NCI-H748 (cell line): ENCODE results near the gene PLPP3.

Experiments
- DNase-seq: peaks from one replicate; lab custom pipeline; 2025; ENCODE audit not compliant: unreplicated experiment; lab: John Stamatoyannopoulos, UW

Gene PLPP3

DNA sequence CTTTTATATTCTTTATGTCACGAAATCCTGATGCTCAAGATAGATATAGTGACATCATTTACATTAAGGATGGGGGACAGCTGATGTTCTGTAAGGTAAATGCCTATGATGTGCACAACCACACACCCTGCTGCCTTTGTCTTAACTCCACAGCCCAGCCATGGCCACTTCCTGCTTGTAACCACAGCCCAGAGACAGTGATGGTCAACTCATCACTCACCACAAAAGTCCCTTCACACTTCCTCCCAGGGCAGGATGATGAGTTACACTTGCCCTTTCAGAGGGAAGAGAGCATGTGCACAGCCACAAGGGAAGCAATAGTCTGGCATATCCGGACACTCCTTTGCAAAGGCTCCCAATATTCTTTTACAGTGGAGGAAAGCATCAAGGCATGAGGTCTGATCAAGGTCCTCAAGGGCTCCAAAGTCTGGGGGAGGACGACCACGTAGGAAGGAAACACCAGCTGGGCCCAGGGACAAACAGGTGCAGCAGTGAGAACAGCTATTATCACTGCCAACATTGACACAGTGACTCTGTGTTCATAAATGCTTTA is 53.8 kb downstream of the PLPP3 start:
- peak; percentile 68 for DNase-seq

- no peak for DNase-seq
Observed at GRCh38 chr1:56524263-56524662, 55.1 kb downstream of the PLPP3 start.

DNA sequence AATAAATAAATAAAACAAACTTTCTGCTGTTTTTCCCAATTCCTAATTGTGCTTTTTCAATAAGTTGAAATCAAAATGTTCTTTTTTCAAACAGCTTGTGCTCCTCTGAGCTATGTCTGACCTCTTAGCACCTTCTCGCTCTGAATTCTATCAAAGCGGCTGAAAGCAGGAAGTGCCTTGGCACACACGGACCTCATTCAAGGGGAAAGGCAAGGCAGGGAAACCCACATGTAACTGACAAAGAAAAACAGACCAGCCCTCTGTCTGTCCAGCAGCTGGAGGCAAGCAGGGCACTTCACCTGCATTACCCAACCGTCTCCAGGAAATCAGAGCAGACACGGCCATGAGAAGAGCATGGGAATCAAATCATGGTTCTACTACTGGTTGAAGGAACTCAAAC is 56.7 kb downstream of the PLPP3 start:
- DNase-seq, result no peak

- DNase-seq, result no peak
Observed at GRCh38 chr1:56520016-56520601, 59.3 kb downstream of the PLPP3 start.

DNA sequence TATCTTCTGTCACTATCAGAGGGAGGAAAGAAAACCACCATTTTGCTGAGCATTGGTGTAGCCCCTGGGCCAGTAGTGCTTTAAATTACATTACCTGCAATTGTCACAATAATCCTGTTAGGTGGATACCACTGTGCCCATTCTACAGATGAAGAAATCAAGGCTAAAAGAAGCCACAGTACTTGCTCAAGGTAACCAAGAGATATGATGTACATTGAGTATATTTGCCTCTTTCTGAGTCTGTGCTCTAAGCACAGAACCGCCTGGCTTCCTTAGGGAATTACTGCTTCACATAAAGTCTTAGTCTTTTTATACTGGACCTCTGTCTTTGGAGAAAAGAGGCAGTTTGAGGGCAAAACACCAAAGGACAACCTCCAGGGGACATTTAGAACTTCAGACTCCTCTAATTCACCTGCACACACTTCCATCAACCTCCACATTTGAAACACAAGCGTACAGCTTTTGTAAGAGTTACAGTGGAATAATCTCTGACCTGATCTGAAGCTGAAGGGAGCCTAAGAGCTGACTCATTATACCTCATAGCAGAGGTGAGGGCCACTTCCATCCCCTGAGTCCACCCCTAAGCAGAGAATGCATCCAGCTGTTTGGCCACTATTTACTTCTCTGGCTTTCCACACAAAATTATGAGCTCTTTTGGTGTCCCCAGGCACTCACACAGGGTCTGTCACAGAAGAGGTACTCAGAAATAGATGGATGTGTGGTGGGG is 61.8 kb downstream of the PLPP3 start:
- DNase-seq, result no peak

GRCh38 chr1:56516539-56517252 is 62.7 kb downstream of the PLPP3 start:
- peak; percentile 69 for DNase-seq

DNA sequence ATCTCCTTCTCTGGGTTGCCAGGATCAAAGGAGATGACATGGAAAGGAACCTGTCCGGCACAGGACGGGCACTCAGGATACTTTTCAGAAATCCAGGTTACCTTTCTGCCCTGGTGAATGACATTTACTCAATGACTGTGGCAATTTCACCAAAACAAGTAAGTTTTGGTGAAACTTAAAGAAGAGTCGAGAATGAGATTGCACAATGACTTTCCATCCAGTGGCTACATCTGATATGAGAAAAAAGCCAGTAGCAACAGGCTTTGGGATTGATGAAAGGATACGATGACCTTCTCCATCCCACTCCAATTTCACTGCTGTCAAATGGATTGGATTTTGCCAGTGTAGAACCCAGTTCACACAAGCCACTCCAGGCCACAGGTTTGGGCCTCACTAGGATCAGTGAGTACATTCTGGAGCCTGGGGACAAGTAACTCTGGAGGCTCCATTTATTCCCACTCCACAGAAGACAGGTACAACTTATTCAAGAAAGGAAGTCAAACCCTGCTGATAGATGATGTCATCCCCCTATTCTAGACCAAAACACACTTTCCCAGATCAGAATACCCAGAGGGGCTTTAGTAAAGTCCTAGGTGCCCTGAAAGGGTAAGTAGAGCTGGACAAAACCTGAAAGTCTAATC is 63.3 kb downstream of the PLPP3 start:
- no peak for DNase-seq

- DNase-seq, result no peak
Observed at GRCh38 chr1:56512724-56513494, 66.5 kb downstream of the PLPP3 start.

DNA sequence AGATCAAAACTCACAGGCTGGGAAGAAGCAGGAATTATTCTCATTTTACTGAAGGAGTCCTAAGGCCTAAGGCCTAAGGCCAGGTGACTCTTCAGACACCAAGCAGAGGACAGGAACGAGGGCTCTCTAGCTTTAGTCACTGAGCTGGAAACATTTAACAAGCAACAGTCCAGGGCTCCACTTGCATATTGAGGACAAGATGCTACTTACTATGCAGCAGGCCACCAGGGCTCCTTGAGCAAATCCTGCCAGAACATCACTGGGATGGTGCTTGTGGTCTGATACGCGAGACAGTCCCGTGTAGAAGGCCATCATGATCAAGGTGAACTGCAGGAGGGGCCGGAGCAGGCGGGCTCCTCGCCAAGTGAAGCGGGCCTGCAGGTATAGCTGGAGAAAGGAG is 67.6 kb downstream of the PLPP3 start:
- no peak for DNase-seq

- no peak for DNase-seq
Observed at GRCh38 chr1:56511364-56511763, 68.0 kb downstream of the PLPP3 start.

DNA sequence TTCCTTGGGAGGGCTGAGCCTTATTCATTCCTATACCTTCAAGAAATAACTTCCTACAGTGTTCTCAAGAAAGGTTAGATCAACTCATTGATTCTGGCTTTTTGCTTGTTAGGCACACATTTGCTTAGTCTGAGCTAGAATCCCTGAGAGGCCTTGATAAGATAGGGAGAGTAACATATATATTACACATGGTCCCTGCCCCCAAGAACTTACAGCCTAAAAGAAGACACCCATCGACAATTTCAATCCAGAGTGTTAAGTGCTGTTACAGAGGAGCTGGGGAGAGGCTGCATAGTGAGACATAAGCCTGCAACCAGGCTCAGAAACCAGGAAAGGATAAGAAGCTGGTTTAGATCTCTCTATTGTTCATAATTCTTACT is 68.7 kb downstream of the PLPP3 start:
- no peak for DNase-seq

- DNase-seq, result no peak
Observed at GRCh38 chr1:56509713-56510641, 69.4 kb downstream of the PLPP3 start.

DNA sequence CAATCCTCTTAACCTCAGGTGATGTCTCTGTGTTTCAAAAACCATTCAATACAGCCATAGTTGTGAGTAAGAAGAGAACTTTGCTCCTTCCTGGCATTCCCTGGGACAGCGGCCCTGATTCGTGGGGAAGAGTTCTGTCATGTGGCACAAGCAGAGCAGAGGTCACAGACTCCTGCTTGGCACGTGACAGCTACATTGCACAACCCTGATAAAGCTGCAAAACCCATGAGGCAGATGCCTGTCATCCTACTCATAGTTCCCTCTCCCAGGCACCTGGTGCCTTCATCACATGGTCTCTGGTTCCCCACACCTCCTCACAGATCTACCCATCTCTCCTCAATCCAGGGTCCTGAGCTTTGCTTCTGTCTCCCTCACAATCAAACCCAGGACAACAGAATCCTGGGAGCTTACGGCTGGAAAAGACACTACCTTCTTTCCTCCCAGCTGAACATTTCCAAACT is 70.8 kb downstream of the PLPP3 start:
- no peak for DNase-seq

DNA sequence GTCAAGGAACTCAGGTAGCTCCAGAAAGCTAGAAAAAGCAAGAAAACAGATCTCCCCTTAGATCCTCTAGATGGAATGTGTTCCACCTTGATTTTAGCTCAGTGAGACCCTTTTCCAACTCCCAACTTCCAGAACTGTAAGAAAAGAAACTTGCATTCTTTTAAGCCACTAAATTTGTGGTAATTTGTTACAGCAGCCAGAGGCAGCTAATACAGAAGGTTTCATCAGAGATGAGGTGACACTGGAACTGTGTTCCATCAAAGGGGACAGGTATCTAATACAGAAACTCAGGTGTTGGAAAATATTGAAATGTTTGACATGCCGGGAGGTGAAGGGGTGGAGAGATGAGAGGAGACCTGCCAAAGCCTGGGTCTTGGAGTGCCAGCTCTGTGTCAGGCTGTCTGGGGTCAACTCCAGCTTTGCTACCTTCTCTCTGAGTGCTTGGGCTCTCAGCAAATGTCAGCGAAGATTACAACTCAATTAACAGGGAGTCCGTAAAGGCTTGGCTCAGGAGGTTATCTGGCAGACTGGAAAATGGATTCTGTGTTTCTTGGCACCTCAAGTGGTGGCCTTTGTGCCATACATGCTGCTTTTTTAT is 71.3 kb downstream of the PLPP3 start:
- DNase-seq, result no peak

- no peak for DNase-seq
Observed at GRCh38 chr1:56506951-56507491, 72.3 kb downstream of the PLPP3 start.

- peak; percentile 42 for DNase-seq
Observed at GRCh38 chr1:56505792-56506743, 73.3 kb downstream of the PLPP3 start.

DNA sequence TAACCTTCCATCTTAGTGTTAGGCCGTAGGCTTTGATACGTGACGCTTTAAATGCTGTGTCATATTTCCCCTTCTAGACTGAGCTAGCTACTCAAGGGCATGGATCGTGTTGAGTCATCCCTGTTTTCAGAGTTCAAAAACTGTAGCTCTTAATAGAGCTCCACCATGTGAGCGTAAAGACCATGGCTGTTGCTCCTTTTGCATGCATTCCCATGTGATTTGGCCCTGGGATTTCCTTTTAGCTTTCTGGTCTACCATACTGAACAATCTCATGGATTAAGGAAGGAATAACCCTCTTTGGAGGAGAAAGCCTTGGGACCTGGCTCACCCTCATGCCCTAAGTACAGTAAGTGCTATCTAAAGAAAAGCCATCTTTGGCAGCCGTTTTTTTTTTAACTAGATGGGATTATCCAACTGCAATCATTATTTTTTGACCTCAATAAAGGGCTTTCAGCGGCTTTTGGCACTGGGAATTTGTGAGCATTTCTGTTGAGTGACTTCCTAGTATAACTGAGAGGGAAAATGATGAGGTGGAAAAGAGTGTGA is 76.6 kb downstream of the PLPP3 start:
- no peak for DNase-seq

DNA sequence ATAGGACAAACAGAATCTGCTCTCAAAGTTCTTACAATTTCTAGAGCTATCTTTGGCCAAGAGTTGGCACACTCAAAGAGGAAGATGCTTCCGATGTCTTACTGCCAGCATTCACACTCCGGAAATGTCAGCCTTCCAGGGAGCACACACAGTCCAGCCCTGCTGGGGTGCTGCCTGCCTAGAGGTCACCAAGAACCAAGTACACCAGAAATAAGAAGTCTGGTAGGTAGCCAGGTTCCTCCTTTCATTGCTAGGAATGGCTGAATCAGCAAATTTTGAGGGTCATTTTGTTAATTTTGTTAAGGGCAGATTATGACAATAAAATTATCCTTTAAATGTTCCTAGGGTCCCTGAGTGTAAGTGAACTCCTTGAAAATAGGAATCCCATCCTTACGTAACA is 77.5 kb downstream of the PLPP3 start:
- DNase-seq, result no peak
